Posterior cingulate gyrus (tissue), 11 donors: ENCODE results near the gene CHST7.

Experiments
- DNase-seq, 10 donors: peaks; one replicate each; pipeline versions ENCODE4 v3.0.0 to v3.0.0-alpha.2; 2020 to 2021; ENCODE audit warnings: mixed read lengths in 3 of 10
- intact Hi-C: fragments of 100-400 bp; cut with DNase I; formaldehyde crosslinking; loops from one replicate; pipeline ENCODE4 v1.15.1; 2023

Gene CHST7

GRCh38 chrX:46597208-46597607 lies 23.6 kb downstream of the CHST7 start:
- no peak for DNase-seq
- intact Hi-C loops: no loop called here

GRCh38 chrX:46597771-46598170 lies 24.2 kb downstream of the CHST7 start:
- DNase-seq: no peak
- intact Hi-C loops: no loop called here

- DNase-seq: no peak
- intact Hi-C loops: no loop called here
These were observed 25.5 kb downstream of the CHST7 start for GRCh38 chrX:46599051-46599560.

GRCh38 chrX:46601283-46601682 lies 27.7 kb downstream of the CHST7 start:
- intact Hi-C loops: no loop called here
- no peak for DNase-seq

- intact Hi-C loops: no loop called here
These were observed 29.0 kb downstream of the CHST7 start for GRCh38 chrX:46602468-46603102.

GRCh38 chrX:46607916-46608315 lies 34.4 kb downstream of the CHST7 start:
- intact Hi-C loops: no loop called here
- DNase-seq: no peak

More at GRCh38 chrX:46602468-46603102, 29.0 kb downstream of the CHST7 start:
- no peak for DNase-seq

- intact Hi-C loops: no loop called here
- DNase-seq: no peak
These were observed 36.6 kb downstream of the CHST7 start for GRCh38 chrX:46610070-46610658.

- no peak for DNase-seq
- intact Hi-C loops: no loop called here
These were observed 38.2 kb downstream of the CHST7 start for GRCh38 chrX:46611658-46612362.

GRCh38 chrX:46617906-46618305 lies 44.3 kb downstream of the CHST7 start:
- no peak for DNase-seq
- intact Hi-C loops: no loop called here

GRCh38 chrX:46618947-46619346 lies 45.4 kb downstream of the CHST7 start:
- no peak for DNase-seq

GRCh38 chrX:46620505-46620904 lies 46.9 kb downstream of the CHST7 start:
- no peak for DNase-seq
- intact Hi-C loops: no loop called here

More at GRCh38 chrX:46618947-46619346, 45.4 kb downstream of the CHST7 start:
- intact Hi-C loops: no loop called here

GRCh38 chrX:46621572-46621971 lies 48.0 kb downstream of the CHST7 start:
- intact Hi-C loops: no loop called here
- DNase-seq: no peak

GRCh38 chrX:46624090-46624786 lies 50.7 kb downstream of the CHST7 start:
- DNase-seq: no peak
- intact Hi-C loops: no loop called here

- intact Hi-C loops: no loop called here
- no peak for DNase-seq
These were observed 53.0 kb downstream of the CHST7 start for GRCh38 chrX:46626566-46626965.

GRCh38 chrX:46627062-46627461 lies 53.5 kb downstream of the CHST7 start:
- intact Hi-C loops: no loop called here
- no peak for DNase-seq

- DNase-seq: no peak
- intact Hi-C loops: no loop called here
These were observed 54.3 kb downstream of the CHST7 start for GRCh38 chrX:46627711-46628419.

GRCh38 chrX:46628460-46629371 lies 55.2 kb downstream of the CHST7 start:
- intact Hi-C loops: no loop called here
- no peak for DNase-seq

- no peak for DNase-seq
- intact Hi-C loops: no loop called here
These were observed 56.6 kb downstream of the CHST7 start for GRCh38 chrX:46630141-46630540.

- DNase-seq: no peak
- intact Hi-C loops: no loop called here
These were observed 61.0 kb downstream of the CHST7 start for GRCh38 chrX:46634577-46634976.
